Measurements from ENCODE around the gene GNAT2. TPM values are rescaled to one million over a fixed set of nuclear protein-coding genes. Genes with fewer than 3 reads are reported as not detected.

The GNAT2 gene
- total RNA-seq, 2 donors from 2014 or later: not detected

DNA sequence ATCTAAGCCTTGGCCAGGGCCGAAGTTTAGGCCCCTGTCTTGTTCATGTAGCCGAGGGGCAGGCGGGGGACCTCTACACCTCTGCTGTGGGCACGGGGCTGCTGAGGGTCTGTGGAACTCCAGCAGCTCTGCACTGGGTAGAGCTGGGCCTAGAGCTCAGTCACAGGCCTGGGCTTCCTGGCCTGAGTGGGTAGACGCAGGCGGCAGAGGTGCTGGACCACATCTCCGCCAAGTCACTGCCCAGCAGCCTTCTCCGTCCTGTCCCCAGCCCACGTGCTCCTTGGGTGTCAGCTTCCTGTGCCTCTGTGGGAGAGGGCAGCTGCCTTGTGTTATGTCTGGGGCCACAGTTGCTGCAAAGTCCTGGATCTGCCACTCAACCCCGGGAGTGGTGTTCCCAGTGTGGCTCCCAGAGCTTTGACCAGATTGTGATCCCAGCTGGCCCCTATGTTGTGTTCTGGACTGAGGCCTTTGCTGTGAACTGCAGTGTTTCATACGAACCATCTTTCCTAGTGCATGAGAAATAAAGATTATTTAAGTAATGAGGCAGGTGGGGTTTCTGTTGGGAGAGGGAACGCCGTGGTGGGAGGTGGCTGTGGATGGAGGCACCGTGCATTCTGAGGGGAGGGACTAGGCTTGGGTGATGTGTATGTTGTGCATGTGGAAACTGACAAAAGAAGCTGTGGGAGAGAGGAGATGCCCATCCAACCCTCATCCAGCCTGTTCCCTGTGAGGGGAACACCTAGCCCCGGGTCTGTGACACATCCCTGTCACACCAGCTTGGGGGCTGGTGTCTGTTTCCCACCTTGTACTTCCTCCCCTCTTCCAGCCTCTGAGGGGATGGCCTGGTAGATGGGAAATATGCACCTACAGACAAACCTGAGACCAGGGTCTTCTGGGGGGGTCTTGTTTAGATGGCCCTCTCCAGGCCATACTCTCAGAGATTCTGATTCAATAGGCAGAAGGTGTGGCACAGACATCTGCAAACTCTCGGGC lies 12.4 kb upstream of the GNAT2 start:
- Histone ChIP-seq H3K9me3 (no peaks in the 10 kb centered on the region), H3K4me1 (replicated peaks) (peaks cover 14% of the 10 kb centered on the region), H3K4me3 (no peak overlapping the region), H3K27ac (peak overlapping the region; percentile 82 to 86), H3K36me3 (no peaks in the 10 kb centered on the region), H3K27me3 (replicated peaks; ENCODE audit: insufficient read depth) (no peaks in the 10 kb centered on the region)
- TF ChIP-seq POLR2AphosphoS5 (IDR thresholded peaks at IDR 0.05) (no peak), POLR2A (IDR thresholded peaks at IDR 0.05) (no peak)
- TF ChIP-seq, protein P1, sequence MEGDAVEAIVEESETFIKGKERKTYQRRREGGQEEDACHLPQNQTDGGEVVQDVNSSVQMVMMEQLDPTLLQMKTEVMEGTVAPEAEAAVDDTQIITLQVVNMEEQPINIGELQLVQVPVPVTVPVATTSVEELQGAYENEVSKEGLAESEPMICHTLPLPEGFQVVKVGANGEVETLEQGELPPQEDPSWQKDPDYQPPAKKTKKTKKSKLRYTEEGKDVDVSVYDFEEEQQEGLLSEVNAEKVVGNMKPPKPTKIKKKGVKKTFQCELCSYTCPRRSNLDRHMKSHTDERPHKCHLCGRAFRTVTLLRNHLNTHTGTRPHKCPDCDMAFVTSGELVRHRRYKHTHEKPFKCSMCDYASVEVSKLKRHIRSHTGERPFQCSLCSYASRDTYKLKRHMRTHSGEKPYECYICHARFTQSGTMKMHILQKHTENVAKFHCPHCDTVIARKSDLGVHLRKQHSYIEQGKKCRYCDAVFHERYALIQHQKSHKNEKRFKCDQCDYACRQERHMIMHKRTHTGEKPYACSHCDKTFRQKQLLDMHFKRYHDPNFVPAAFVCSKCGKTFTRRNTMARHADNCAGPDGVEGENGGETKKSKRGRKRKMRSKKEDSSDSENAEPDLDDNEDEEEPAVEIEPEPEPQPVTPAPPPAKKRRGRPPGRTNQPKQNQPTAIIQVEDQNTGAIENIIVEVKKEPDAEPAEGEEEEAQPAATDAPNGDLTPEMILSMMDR (IDR thresholded peaks at IDR 0.05): no peak
- WGBS: 58% methylated on average over 16 of the region's 16 CpGs
- intact Hi-C loops (cut with DNase I): loop anchor here (5.0 kb wide), 1 partner anchor 85 kb away; the partner anchor contains the start of gene GNAI3
- DNase-seq (ENCODE audit: low spot score): peak; percentile 3

DNA sequence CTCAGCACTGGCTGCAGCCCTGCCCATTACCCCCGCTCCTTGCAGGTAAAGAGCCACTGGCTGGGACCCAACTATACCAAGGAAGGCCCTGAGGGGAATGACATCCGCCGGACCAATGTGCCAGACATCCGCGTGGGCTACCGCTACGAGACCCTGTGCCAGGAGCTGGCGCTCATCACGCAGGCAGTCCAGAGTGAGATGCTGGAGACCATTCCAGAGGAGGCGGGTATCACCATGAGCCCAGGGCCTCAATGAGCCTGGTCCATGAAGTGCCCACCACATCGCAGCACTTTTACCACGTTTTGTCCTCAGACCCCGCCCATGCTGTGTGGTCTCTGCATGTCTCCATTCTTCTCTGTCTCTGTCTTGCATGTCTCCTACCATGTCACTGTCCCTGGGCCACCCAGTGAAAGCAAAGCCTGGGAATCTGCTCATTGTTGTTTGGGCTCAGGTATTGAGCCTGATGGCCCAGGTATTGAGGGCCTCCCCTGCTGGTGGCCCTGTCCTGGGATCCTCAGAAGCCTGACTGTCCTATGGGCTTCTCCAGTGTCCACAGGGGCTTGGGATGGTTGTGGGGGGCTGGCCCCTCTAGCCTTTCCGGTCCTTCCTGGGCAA lies 11.6 kb upstream of the GNAT2 start:
- Histone ChIP-seq H3K36me3 (no peaks in the 10 kb centered on the region), H3K4me3 (no peak overlapping the region), H3K9me3 (no peaks in the 10 kb centered on the region), H3K27me3 (replicated peaks; ENCODE audit: insufficient read depth) (no peaks in the 10 kb centered on the region), H3K27ac (peak overlapping the region; percentile 40 to 86), H3K4me1 (replicated peaks) (peaks cover 14% of the 10 kb centered on the region)
- intact Hi-C loops (cut with DNase I): loop anchor here (5.0 kb wide), 1 partner anchor 84 kb away; the partner anchor contains the start of gene GNAI3
- WGBS: 82% methylated on average over 14 of the region's 14 CpGs
- TF ChIP-seq, protein P1 (IDR thresholded peaks at IDR 0.05): no peak
- TF ChIP-seq POLR2AphosphoS5 (IDR thresholded peaks at IDR 0.05): no peak
- TF ChIP-seq POLR2A (IDR thresholded peaks at IDR 0.05): no peak
- DNase-seq (ENCODE audit: low spot score): peak; percentile 3

DNA sequence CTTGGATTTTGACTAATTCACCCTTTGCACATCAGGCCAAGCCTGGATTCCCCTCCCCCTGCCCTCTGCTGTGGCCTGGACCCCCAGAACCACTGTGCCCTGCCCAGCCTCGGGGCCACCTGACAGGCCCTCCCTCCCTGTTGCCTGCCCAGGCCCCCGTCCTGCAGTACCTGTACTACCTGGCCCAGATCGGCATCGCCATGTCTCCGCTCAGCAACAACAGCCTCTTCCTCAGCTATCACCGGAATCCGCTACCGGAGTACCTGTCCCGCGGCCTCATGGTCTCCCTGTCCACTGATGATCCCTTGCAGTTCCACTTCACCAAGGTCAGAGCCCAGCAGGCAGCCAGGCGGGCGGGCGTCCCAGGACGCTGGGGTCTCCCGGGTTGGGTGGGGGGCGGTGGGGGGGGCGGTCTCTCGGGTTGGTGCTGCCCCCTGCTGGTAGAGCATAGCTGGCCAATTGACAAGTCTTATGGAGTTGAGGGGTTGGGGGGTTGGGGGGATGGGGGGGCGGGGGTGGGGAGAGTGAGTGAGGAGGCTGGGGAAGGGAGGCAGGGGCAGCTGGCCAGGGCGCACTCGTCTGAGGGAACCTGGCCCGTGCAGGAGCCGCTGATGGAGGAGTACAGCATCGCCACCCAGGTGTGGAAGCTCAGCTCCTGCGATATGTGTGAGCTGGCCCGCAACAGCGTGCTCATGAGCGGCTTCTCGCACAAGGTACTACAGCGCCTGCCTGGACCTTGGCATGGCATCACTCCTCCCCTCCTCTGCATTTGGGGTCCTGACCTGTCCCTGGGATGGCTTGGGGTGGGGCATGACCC lies 10.9 kb upstream of the GNAT2 start:
- H3K27ac ChIP-seq: no peak overlapping the region
- WGBS: 90% methylated on average over 22 of the region's 30 CpGs
- H3K4me1 ChIP-seq (replicated peaks): peaks cover 14% of the 10 kb centered on the region
- H3K27me3 ChIP-seq (replicated peaks; ENCODE audit: insufficient read depth): no peaks in the 10 kb centered on the region
- H3K4me3 ChIP-seq: no peak overlapping the region
- no peaks in the 10 kb centered on the region for H3K9me3 ChIP-seq
- DNase-seq (ENCODE audit: low spot score): peak; percentile 3
- intact Hi-C loops (cut with DNase I): loop anchor here (5.0 kb wide), 1 partner anchor 83 kb away; the partner anchor contains the start of gene GNAI3
- H3K36me3 ChIP-seq: no peaks in the 10 kb centered on the region
- TF ChIP-seq POLR2A (IDR thresholded peaks at IDR 0.05): no peak
- TF ChIP-seq, protein P1 (IDR thresholded peaks at IDR 0.05): peak in 2 of 4 experiments; percentile 7 to 30

DNA sequence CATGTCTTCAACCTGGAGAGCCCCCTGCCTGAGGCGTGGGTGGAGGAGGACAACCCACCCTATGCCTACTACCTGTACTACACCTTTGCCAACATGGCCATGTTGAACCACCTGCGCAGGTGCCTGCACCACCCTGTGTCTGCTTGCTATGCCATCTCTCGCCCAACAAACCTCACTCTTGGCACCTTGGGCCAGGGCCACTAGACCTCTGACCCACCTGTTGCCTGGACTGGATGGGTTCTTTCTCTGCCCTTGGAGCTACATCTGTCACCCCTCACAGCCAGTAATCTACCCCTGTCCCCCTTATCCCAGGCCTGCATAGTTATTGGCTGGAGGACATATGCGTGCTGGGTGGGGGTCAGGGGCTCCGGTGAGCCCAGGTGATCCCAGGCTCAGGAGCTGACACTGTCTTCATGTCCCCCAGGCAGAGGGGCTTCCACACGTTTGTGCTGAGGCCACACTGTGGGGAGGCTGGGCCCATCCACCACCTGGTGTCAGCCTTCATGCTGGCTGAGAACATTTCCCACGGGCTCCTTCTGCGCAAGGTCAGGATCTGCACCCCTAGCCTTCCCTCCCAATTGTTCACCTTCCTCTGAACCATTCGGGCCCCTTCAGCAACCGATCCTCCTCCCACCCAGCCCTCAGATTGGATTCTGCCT lies 10.1 kb upstream of the GNAT2 start:
- Histone ChIP-seq H3K36me3 (no peaks in the 10 kb centered on the region), H3K27ac (no peak overlapping the region), H3K4me1 (replicated peaks) (peaks cover 14% of the 10 kb centered on the region), H3K4me3 (no peak overlapping the region), H3K27me3 (replicated peaks; ENCODE audit: insufficient read depth) (no peaks in the 10 kb centered on the region), H3K9me3 (no peaks in the 10 kb centered on the region)
- WGBS: 84% methylated on average over 10 of the region's 10 CpGs
- peak; percentile 2 for DNase-seq (ENCODE audit: low spot score)
- TF ChIP-seq, protein P1 (IDR thresholded peaks at IDR 0.05): no peak
- TF ChIP-seq POLR2AphosphoS5 (IDR thresholded peaks at IDR 0.05): no peak
- intact Hi-C loops (cut with DNase I): loop anchor here (5.0 kb wide), 1 partner anchor 82 kb away; the partner anchor contains the start of gene GNAI3

Data from prostate gland (tissue), 2 donors.